Parathyroid adenoma (tissue), 2 donors: Measurements from ENCODE around the gene BTG4.

ENCODE experiments used
- H2AFZ ChIP-seq: fragments of 300-600 bp; sonication (generic); one replicate; pipeline ENCODE4 v1.7.0; 2017; ENCODE audit warnings: antibody characterized with exemption, mild to moderate bottlenecking
- H3K27ac ChIP-seq: fragments of 300-600 bp; sonication (generic); one replicate; pipeline ENCODE4 v1.7.0; 2017
- H3K27me3 ChIP-seq: fragments of 300-600 bp; sonication (generic); one replicate; pipeline ENCODE4 v1.7.0; 2017; ENCODE audit warnings: low read length; ENCODE audit not compliant: control insufficient read depth, insufficient read depth
- H3K36me3 ChIP-seq: fragments of 300-600 bp; sonication (generic); one replicate; pipeline ENCODE4 v1.7.0; 2017; ENCODE audit warnings: low read length; ENCODE audit not compliant: control insufficient read depth, insufficient read depth
- H3K4me1 ChIP-seq: fragments of 300-600 bp; sonication (generic); one replicate; pipeline ENCODE4 v1.7.0; 2017; ENCODE audit warnings: control low read depth
- H3K4me2 ChIP-seq: fragments of 300-600 bp; sonication (generic); one replicate; pipeline ENCODE4 v1.7.0; 2017; ENCODE audit warnings: low read length
- H3K4me3 ChIP-seq: fragments of 300-600 bp; sonication (generic); one replicate; pipeline ENCODE4 v1.7.0; 2017; ENCODE audit warnings: low read depth, low read length
- H3K79me2 ChIP-seq: fragments of 300-600 bp; sonication (generic); one replicate; pipeline ENCODE4 v1.7.0; 2017; ENCODE audit warnings: control low read depth
- H3K9ac ChIP-seq: fragments of 300-600 bp; sonication (generic); one replicate; pipeline ENCODE4 v1.7.0; 2017; ENCODE audit warnings: mild to moderate bottlenecking
- H3K9me3 ChIP-seq: fragments of 300-600 bp; sonication (generic); one replicate; pipeline ENCODE4 v1.7.0; 2017; ENCODE audit warnings: low read length; ENCODE audit not compliant: control insufficient read depth
- CTCF ChIP-seq: fragments of 300-600 bp; sonication (generic); IDR thresholded peaks from one replicate; pipeline ENCODE4 v1.7.0; 2017; ENCODE audit warnings: antibody characterized with exemption, mild to moderate bottlenecking
- donor health status: primary hyperparathyroidism.

Gene BTG4

GRCh38 chr11:111449696-111450479 lies 62.3 kb downstream of the BTG4 start:
- no peak overlapping the region for H3K9ac ChIP-seq
- no peaks in the 10 kb centered on the region for H3K9me3 ChIP-seq
- H3K4me1 ChIP-seq, result peaks cover 14% of the 10 kb centered on the region
- no peak overlapping the region for H3K27ac ChIP-seq
- no peak overlapping the region for H3K4me3 ChIP-seq
- no peaks in the 10 kb centered on the region for H3K36me3 ChIP-seq
- H2AFZ ChIP-seq, result no peak overlapping the region
- H3K79me2 ChIP-seq, result no peaks in the 10 kb centered on the region
- H3K4me2 ChIP-seq, result no peak overlapping the region
- H3K27me3 ChIP-seq, result no peaks in the 10 kb centered on the region
- TF ChIP-seq CTCF, result no peak

- no peak for TF ChIP-seq CTCF
- Histone ChIP-seq H3K4me1 (peaks cover 14% of the 10 kb centered on the region), H3K4me3 (no peak overlapping the region), H3K9me3 (no peaks in the 10 kb centered on the region), H3K27me3 (no peaks in the 10 kb centered on the region), H3K9ac (no peak overlapping the region), H3K79me2 (no peaks in the 10 kb centered on the region), H3K27ac (no peak overlapping the region), H3K36me3 (no peaks in the 10 kb centered on the region), H3K4me2 (no peak overlapping the region), H2AFZ (no peak overlapping the region)
Observed at GRCh38 chr11:111448831-111449557, 63.2 kb downstream of the BTG4 start.

GRCh38 chr11:111448414-111448813 lies 63.8 kb downstream of the BTG4 start:
- no peak for TF ChIP-seq CTCF
- no peak overlapping the region for H3K27ac ChIP-seq
- H3K36me3 ChIP-seq, result no peaks in the 10 kb centered on the region
- H3K4me3 ChIP-seq, result no peak overlapping the region
- no peaks in the 10 kb centered on the region for H3K9me3 ChIP-seq
- no peaks in the 10 kb centered on the region for H3K79me2 ChIP-seq
- H2AFZ ChIP-seq, result no peak overlapping the region
- H3K4me1 ChIP-seq, result peaks cover 14% of the 10 kb centered on the region
- H3K9ac ChIP-seq, result no peak overlapping the region
- H3K27me3 ChIP-seq, result no peaks in the 10 kb centered on the region
- no peak overlapping the region for H3K4me2 ChIP-seq

- Histone ChIP-seq H3K4me2 (no peak overlapping the region), H3K9ac (no peak overlapping the region), H3K79me2 (no peaks in the 10 kb centered on the region), H3K4me1 (peaks cover 14% of the 10 kb centered on the region), H3K27me3 (no peaks in the 10 kb centered on the region), H3K9me3 (no peaks in the 10 kb centered on the region), H3K36me3 (no peaks in the 10 kb centered on the region), H3K27ac (no peak overlapping the region), H3K4me3 (no peak overlapping the region), H2AFZ (no peak overlapping the region)
- no peak for TF ChIP-seq CTCF
Observed at GRCh38 chr11:111447931-111448330, 64.3 kb downstream of the BTG4 start.
